Left colon (tissue), 2 donors: ENCODE measurements around the gene GSC2. TPM values are rescaled to one million over a fixed set of nuclear protein-coding genes. Genes with fewer than 3 reads are reported as not detected.
A peak's percentile ranks its signal among the peaks of the same experiment; 100 is the strongest.

Source experiments
- ATAC-seq: fragments of 200-7000 bp; cut with Tn5 transposase; one replicate; pipeline ENCODE4 v1.9.1; 2020; ENCODE audit warnings: mild to moderate bottlenecking, moderate library complexity
- DNase-seq, 2 donors: peaks; one replicate each; pipeline ENCODE4 v3.0.0-alpha.2; 2020
- intact Hi-C, 2 donors: fragments of 100-400 bp; cut with DNase I in 1 of 2; cut with micrococcal nuclease in 1 of 2; formaldehyde crosslinking; loops; one replicate each; pipeline versions ENCODE4 v1.11.2 to v1.14.0; 2022; cut with DNase I, micrococcal nuclease
- total RNA-seq, 2 donors: library from RNA; stranded (reverse); fragmentation: NEBNext Ultra II Directional; extraction: Animal tissue kit (Norgen Biotek cat#: 25700); gene quantifications; one replicate each; pipeline ENCODE4 v1.2.1, GENCODE V29; 2021
- donor health status: DM: no; HTN: no; CAD: no.
- donor health status: DM: yes; HTN: yes; CAD: no.

The GSC2 gene
- total RNA-seq, 2 donors from 2014 or later = not detected

DNA sequence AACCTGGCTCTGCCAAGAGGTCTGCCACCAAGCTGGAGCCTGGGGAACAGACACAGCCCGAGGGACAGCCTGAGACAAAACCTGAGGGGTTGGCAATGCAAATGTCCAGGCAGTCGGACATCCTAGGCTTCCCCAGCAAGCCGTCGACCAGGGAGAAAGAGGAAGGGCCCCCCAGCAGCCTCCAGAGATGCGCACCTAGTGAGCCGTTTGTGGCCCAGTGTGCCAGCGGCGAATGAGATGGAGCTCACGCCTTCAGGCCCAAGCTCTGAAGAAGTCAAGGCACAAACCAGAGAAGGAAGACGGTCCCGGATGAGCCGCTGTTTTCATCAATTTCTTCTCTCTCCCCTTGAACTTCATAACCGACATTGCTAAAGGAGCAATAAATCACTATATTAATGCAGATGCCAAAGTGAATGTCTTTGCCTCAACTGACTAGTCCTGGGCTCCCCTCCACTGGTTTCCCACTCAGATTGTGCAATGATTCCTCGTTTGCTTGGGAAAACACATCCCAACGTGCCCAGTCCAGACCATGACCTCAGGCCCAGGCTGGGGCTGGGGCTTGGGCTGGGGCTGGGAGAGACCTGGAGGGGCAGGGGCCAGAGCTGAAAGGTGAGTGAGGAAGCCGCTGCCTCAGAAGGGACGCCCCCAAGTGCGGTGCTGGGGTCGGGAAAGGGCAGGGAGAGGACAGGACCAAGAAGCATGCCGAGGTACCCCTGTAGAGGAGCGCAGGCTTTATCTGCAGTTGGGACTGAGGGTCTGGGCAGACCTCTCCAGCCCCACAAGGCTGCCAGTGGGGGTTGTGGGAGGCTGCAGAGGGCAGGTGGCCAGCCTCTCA, 24.4 kb downstream of the GSC2 start:
- no peak for ATAC-seq
- intact Hi-C loops = no loop called here

DNA sequence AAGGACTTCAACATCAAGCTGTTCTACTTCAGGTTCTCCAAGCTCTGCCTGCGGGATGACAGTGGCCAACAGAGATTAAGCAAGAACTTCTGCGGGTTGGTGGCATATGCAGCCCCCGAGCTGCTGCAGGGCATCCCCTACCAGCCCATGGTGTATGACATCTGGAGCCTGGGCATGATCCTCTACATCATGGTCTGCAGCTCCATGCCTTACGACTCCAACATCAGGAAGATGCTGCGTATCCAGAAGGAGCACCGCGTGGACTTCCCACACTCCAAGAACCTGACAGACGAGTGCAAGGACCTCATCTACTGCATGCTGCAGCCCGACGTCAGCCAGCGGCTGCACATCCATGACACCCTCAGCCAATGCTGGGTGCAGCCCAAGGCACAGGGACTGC, 25.1 kb downstream of the GSC2 start:
- DNase-seq = no peak
- no peak for ATAC-seq
- intact Hi-C loops = no loop called here

More for the DNA sequence above, 24.4 kb downstream of the GSC2 start:
- DNase-seq = peak in 1 of 2 donors; percentile 3

DNA sequence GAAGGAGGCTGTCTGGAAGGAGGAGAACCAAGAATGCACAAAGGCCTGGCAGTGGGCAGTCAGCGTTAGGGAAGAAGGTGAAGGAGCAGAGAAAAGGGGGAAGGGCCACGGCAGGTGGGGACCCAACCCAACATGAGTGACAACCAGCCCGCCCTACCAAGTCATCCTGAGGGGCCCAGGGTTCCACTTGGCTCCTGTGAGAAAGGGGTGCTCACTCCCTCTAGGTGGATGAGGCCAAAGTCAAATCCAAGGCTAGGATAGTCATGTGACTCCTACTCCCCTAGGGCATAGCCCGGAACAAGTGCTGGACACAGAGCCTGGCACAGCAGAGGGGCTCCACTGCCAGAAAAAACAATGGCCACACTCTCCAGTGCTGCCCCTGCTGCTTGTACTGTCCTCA, 25.7 kb downstream of the GSC2 start:
- no peak for DNase-seq
- ATAC-seq = no peak
- intact Hi-C loops = no loop called here

DNA sequence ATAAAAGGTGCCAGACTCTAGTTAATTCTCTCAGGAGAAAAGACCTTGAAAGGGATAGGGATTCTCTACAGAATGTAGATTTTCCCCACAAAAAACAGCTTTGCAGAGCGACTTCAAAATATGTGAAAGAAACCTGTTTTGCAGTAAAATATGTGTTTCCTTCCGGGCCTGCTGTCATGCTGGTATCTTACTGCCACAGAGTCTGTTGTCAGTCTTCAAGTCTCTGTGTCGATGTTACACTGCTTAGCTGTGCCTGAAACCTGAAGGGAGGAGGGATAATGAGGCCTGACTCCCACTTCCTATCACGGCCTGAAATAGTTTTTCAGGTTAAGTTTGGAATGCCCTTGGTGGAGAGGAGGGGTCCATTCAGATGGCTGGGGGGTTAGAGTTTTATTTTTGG, 26.2 kb downstream of the GSC2 start:
- no peak for ATAC-seq
- intact Hi-C loops = no loop called here
- DNase-seq = no peak

DNA sequence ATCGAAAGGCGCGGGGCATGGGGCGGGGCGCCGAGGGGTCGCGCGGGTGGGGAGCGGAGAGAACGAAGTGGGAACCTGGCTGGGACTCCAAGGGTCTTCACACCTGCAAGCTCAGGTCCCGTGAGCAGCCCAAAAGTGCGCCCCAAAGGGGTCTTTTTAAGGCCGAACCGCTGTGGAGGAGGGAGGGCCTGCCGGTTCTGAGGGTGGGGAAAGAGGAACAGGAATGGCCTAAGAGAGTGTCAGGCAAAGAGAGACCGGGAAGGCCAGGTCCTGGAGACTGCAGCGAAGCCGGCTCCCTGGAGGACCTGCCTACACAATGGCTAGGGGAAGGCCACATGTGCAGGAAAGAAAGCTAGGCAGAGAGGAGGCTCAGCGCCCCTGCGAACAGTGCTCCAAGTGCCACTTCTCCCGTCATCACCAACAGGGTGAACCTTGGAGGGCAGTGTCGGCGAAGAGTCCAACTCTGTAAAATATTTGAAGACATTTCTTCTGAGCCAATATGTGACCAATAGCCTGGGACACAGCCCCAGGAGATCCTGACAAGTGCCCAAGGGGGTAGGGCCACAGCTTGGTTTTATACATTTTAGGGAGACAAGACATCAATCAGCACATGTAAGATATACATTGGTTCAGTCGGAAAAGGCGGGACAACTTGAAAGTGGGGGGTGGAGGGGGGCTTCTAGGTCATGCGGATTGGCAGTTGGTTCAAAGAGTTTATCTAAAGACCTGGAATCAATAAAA, 27.2 kb downstream of the GSC2 start:
- peak; percentile 29 for ATAC-seq
- no peak for DNase-seq
- intact Hi-C loops = no loop called here

DNA sequence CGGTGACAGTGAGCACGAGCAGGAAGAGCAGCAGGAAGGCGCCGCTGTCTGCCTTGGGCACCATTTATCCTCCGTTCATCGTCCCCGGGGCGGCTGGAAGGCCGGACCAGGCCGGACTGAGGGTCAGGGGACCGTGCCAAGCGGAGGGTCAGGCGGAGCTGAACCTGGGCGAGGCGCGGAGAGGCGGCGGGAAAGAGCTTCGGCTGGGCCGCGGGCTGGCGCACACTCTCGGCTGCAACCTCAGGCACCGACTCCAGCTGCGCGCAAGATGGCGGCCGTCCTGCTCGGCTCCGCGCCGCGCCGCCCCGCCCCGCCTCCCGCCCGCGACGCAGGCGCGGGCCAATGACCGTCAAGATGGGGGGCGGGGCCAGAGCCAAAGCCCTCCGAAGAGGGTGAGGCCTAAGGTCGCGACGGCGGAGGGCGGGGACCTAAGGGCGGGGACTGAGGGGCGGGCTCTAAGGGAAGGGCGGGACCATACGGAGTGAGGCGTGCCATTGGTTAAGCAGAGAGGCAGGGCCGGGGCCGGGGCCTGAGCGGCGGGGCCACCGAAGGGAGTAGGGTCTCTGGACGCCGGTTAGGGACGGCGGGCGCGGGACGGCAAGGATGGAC, 27.8 kb downstream of the GSC2 start, which contains the start of gene DGCR2:
Gene DGCR2, minus strand, starts transcription at position 270 of the 609 bp plus-strand sequence. Its CDS starts 206 bp downstream, at position 64.
- intact Hi-C loops = no loop called here
- DNase-seq = peak; percentile 96 to 98
- ATAC-seq = peak; percentile 84

DNA sequence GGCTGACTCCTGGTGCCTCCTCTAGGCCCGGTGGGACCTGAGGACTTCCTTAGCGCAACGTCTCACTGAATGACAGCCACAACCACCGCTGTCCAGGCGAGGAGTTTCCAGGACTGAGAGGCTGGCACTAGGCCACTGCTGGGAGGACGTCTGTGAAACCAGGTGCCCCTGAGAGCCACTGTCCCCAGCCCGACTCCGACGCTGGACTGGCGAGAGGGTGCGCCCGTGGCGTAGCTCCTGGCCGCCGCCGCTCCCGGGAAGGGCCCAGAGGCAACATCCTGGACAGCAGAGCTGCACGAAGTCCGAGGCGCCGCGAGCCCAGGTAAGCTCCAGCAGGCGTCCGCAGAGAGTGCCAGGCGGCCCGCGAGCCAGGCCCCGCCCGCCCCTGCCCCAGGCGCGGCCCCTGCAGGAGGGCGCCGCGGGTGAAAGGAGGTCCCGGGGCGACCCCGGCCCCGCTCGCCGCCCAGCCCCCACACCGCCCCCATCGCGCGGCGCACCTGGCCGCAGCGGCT, 28.4 kb downstream of the GSC2 start:
- intact Hi-C loops = no loop called here
- ATAC-seq (peak; percentile 45), DNase-seq (peak; percentile 52 to 66)

DNA sequence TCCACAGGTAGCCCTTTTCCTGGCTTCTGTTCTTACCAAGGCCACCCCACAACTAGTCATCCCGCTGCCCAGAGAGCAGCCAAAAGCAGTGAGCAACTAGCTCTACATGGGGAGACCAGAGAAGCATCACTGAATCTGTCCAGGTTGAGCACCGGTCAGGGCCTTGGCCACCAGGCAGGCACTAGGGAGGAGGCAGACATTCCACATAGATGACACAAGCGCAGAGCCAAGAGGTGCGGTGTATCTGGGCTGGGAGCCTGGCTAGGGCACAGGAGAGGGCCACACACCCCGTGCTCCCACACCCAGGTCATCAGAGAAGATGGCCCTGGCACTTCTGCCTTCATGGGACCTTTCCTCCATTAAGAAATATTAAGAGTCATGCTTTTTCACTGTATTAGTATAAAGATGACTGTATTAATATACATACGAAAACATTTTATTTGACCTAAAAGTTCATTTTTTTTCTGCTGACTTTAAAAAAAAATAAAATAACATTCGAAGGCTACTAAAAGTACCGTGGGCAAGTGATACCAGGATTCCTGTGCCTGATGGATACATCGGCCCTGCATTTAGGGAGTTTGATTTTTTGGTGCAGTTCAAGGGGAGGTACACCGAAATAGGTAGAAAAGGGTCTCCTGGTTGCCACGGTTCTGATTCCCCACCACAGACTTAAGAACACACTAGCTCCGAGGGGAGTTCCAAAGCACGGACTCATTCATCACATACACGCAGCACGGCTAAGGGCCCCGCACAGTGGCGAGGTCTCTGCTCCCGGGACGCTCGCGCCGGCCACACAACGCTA, 29.1 kb downstream of the GSC2 start:
- ATAC-seq = peak; percentile 68
- intact Hi-C loops = no loop called here
- DNase-seq = peak; percentile 69 to 78

DNA sequence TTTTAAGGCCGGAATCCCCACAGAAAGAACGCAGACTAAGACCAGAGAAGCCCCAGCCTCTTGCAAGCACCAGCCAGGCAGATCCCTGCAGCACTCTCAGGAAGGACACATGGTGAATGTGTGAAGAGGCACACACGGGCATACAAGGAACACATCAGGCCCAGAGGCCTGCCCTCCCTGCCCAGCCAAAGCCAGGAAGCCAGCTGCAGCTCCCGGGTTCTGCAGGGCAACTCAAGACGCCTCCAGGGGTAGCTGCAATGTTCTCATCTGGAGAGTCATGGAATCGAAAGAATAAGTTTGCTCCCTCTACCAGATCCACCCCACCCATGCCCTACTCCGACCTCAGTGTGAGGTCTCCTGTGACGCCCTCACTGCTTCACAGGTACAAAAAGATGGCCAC, 30.1 kb downstream of the GSC2 start:
- intact Hi-C loops = no loop called here
- ATAC-seq (no peak), DNase-seq (no peak)

DNA sequence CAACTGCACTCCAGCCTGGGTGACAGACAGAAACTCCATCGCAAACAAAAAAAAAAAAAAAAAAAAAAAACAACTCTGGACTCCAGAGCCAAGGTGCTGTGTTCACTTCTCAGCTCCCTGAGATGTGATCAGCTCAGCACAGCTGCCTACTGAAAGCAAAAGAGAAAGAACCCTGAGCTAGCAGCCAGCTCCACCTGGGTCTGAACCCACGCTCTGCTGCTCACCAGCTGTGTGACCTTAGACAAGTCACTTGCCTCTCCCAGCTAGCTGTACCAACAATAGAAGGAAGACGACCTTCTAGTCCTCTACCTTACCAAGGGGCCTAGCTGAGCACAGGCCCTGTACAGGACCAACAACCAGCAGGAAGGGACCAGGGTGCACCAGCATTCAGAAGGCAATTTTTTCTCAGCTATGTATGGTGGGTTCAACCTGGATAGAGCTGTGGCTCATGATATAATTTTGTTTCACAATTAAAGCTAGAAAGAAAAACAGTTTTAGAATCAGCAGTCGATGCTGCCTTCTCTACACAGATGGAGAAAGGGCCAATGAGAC, 31.7 kb downstream of the GSC2 start:
- DNase-seq (no peak), ATAC-seq (no peak)
- intact Hi-C loops = no loop called here

DNA sequence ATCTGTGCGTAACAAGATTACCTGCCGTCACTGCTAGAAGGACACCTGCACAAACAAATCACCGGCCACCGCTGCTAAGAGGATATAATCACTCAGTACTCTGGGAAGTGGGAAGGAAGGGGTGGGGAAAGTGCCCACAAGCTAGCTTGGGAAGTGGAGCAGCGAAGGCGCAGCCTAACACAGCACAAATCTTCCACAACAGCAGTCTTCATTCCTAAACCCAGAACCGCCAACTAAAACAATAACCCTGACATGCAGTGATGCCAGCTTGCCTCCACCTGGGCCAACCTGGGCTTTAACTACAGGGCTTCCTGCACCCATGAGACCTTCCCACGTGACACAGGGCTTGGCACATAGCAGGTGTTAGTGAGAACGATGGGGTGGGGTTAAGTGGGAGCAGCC, 33.0 kb downstream of the GSC2 start:
- intact Hi-C loops = no loop called here
- peak; percentile 57 to 62 for DNase-seq
- peak; percentile 56 for ATAC-seq

DNA sequence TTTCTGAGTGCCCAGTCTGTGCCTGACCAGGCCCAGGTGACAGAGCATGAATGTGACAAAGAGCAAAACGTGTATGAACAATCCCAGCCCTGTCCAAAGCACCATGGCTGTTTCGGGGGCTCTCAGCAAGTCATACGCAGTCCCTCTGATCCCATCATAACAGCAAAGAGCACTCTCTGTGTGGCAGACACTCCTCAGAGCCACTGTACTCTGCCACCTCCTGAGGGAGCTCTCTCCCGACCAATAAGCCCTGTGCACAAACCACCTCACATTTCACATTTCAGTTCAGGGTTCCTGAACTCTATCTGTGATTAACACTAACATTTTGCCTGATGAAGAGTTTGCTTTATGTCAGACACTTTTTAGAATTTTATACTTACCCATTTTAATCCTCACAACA, 34.5 kb downstream of the GSC2 start:
- ATAC-seq (no peak), DNase-seq (no peak)
- intact Hi-C loops = no loop called here

DNA sequence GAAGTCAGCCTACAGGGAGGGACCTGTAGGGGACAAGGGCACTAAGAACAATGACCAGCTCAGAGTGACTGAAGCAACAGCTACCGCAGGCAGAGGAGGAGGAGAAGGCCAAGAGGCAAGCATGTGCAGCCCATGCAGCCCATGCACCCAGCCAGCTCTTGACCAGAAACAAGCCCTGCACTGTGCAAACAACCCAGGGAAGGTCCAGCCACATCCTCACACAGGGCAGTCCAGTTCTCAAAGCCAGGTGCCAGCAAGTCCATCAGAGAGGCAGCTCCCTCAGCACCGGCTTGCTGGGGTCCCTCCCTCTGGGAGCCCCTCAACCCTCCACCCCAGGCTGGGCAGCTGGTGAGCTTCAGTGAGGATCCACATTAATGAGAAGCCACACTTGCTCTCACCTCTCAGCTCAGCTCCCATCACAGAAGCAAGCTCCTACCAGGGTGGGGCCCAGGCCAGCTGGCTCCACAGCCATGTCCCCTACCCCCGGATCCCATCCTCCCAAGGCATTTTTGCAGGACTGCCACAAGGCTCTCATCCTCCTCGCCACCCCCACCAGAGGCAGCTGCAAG, 35.0 kb downstream of the GSC2 start:
- intact Hi-C loops = no loop called here
- DNase-seq (no peak), ATAC-seq (no peak)

DNA sequence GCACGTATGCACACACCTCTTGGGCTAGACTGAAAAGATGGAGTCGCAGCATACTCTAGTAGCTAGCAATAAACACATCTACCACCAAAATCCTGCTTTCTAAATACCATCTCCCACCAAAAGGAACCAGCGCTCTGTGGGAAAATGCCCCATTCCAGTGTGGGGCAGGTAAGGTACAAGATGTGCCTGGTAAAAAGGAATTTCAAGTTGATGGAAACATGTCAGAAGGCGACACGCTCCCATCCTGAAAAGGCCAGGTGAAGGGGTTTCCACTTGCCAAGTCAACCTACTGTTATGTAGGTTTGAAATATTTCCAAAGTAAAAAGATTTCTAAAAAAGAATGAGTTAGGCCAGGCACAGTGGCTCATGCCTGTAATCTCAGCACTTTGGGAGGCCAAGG, 36.7 kb downstream of the GSC2 start:
- intact Hi-C loops = no loop called here
- no peak for DNase-seq
- no peak for ATAC-seq

DNA sequence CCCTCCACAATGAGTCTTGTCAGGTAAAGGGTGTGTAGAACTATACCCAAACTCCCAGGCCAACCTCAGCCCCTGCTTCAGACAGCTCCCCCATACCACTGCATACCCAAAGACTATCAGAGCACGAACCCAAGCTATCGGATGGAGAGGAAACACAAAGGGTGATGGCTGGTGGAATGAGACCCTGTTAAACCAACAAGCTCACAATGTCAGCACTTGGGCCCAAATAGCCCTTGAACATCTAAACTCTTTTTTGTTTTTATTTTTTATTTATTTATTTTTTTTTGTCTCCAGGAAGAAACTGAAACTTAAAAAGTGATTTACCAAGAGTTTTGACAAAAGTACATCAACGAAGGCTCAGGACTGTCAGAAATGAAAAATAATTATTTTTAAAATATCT, 38.5 kb downstream of the GSC2 start:
- ATAC-seq (no peak), DNase-seq (no peak)
- intact Hi-C loops = no loop called here

DNA sequence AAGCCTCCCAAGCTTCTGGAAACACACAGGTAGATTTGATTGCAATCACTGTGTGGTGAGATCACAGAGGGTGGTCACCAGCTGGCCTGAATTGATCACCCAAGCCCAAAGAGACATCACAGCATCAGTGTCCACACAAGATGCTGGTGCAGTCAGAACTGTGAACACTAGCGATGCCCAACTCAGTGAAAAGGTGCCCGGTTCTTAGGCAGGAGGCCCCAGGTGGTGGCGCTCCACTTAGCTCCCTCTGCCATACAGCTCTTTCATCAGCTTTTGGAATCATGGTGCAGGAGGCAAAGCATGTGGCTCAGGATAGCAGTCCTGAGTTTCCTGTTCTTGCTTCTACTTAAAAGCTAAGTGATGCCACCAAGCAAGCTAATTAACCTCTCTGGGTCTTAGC, 39.0 kb downstream of the GSC2 start:
- DNase-seq = no peak
- intact Hi-C loops = no loop called here
- no peak for ATAC-seq

DNA sequence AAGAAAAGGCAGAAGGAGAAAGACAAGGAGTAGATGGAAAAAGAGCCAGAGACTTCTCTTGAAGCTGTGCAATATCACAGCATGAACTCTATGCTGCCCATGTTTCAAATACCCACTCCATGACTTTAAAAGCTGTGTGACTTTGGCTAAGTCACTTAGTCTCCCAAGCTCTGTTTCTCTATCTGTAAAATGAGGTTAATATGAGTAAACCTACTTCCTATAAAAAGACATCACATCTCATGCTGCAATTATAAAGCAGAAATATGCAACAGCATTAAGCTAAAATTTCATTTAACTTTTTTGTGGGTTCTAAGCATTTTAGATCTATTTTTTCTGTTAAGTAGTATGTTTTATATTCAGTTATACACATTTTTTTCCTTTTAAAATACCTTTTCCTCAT, 39.4 kb downstream of the GSC2 start:
- no peak for DNase-seq
- ATAC-seq = no peak
- intact Hi-C loops = no loop called here

DNA sequence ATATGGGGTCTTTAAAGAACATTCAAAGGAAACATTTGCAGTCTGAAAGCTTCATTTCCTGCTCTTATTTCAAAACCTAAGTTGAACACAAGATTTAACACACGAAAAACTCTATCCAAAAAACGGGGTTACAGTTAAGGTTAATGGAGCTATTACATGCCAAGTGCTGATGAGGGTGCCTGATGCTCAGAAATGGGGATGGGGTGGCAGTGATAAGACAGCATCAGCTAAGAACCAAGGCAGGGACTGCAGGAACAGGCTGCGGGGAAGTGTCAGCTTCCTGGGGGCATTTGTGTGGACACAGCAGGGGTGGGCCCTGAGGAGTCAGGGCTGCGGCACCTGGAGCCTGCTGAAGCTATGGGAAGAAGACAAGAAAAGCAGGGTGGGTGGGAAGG, 40.0 kb downstream of the GSC2 start:
- no peak for ATAC-seq
- no peak for DNase-seq
- intact Hi-C loops = no loop called here
